ENCODE data around the gene SLC25A40.

DNA sequence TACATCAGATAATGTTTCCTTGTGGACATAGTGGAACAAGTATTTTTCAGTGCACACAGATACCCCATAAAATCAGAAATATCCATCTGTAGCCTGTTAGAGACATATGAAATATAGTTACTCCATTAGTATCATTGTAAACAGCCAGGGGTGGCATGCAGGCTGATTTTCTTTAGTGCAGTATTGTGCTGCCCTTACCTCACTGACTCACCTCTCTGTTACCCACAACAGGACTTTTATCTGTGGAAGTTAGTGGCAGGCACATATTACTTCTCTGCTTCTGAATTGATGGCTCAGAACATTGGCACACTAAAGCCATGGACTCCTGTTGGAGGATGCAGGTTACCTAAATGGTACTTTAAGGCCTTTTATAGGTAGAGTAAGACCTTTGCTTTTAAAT is 70.0 kb downstream of the SLC25A40 start:
- TF ChIP-seq SP1 (IDR thresholded peaks at IDR 0.05; ENCODE audit: low read depth), result no peak
- TF ChIP-seq FOSL1 (IDR thresholded peaks at IDR 0.05; ENCODE audit: low read depth), result no peak
- no peak for TF ChIP-seq EZH2 (IDR thresholded peaks at IDR 0.05)
- TF ChIP-seq, protein P1, sequence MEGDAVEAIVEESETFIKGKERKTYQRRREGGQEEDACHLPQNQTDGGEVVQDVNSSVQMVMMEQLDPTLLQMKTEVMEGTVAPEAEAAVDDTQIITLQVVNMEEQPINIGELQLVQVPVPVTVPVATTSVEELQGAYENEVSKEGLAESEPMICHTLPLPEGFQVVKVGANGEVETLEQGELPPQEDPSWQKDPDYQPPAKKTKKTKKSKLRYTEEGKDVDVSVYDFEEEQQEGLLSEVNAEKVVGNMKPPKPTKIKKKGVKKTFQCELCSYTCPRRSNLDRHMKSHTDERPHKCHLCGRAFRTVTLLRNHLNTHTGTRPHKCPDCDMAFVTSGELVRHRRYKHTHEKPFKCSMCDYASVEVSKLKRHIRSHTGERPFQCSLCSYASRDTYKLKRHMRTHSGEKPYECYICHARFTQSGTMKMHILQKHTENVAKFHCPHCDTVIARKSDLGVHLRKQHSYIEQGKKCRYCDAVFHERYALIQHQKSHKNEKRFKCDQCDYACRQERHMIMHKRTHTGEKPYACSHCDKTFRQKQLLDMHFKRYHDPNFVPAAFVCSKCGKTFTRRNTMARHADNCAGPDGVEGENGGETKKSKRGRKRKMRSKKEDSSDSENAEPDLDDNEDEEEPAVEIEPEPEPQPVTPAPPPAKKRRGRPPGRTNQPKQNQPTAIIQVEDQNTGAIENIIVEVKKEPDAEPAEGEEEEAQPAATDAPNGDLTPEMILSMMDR (IDR thresholded peaks at IDR 0.05 in 2 of 3, conservative IDR thresholded peaks at IDR 0.05 in 1 of 3; ENCODE audit: borderline replicate concordance in 1 of 3, insufficient read depth in 1 of 3, low read depth in 2 of 3, low read length in 2 of 3), result no peak
